Measurements from ENCODE around the gene MACROD2. TPM values are rescaled to one million over a fixed set of nuclear protein-coding genes. Genes with fewer than 3 reads are reported as not detected.

The MACROD2 gene
- total RNA-seq, 1 donor from 2014 or later = not detected

GRCh38 chr20:16096756-16097326, 2101.5 kb downstream of the MACROD2 start:
- no peaks in the 10 kb centered on the region for H3K27me3 Mint-ChIP-seq (ENCODE audit: low read depth)
- peaks cover 12% of the 10 kb centered on the region for H3K9me3 Mint-ChIP-seq
- no peak overlapping the region for H3K27ac Mint-ChIP-seq
- H3K36me3 Mint-ChIP-seq (ENCODE audit: low read depth) = no peaks in the 10 kb centered on the region
- no peaks in the 10 kb centered on the region for H3K4me1 Mint-ChIP-seq (ENCODE audit: low read depth)
- H3K4me3 Mint-ChIP-seq (ENCODE audit: low read depth) = no peak overlapping the region
- DNase-seq (ENCODE audit: low spot score) = no peak
- intact Hi-C loops (cut with micrococcal nuclease) = no loop called here

GRCh38 chr20:16097788-16098187, 2102.5 kb downstream of the MACROD2 start:
- Mint-ChIP-seq H3K9me3 (peaks cover 12% of the 10 kb centered on the region), H3K4me1 (ENCODE audit: low read depth) (no peaks in the 10 kb centered on the region), H3K4me3 (ENCODE audit: low read depth) (no peak overlapping the region), H3K36me3 (ENCODE audit: low read depth) (no peaks in the 10 kb centered on the region), H3K27ac (no peak overlapping the region), H3K27me3 (ENCODE audit: low read depth) (no peaks in the 10 kb centered on the region)
- intact Hi-C loops (cut with micrococcal nuclease) = no loop called here
- DNase-seq (ENCODE audit: low spot score) = no peak

- H3K27me3 Mint-ChIP-seq (ENCODE audit: low read depth) = no peaks in the 10 kb centered on the region
- no peaks in the 10 kb centered on the region for H3K4me1 Mint-ChIP-seq (ENCODE audit: low read depth)
- H3K36me3 Mint-ChIP-seq (ENCODE audit: low read depth) = no peaks in the 10 kb centered on the region
- no peak for DNase-seq (ENCODE audit: low spot score)
- H3K9me3 Mint-ChIP-seq = peaks cover 12% of the 10 kb centered on the region
- intact Hi-C loops (cut with micrococcal nuclease) = no loop called here
- H3K4me3 Mint-ChIP-seq (ENCODE audit: low read depth) = no peak overlapping the region
- no peak overlapping the region for H3K27ac Mint-ChIP-seq
These were observed 2103.7 kb downstream of the MACROD2 start for GRCh38 chr20:16098890-16099639.

GRCh38 chr20:16100111-16100510, 2104.8 kb downstream of the MACROD2 start:
- Mint-ChIP-seq H3K27ac (no peak overlapping the region), H3K9me3 (peaks cover 12% of the 10 kb centered on the region), H3K4me1 (ENCODE audit: low read depth) (no peaks in the 10 kb centered on the region), H3K27me3 (ENCODE audit: low read depth) (no peaks in the 10 kb centered on the region), H3K4me3 (ENCODE audit: low read depth) (no peak overlapping the region), H3K36me3 (ENCODE audit: low read depth) (no peaks in the 10 kb centered on the region)
- intact Hi-C loops (cut with micrococcal nuclease) = no loop called here
- no peak for DNase-seq (ENCODE audit: low spot score)

GRCh38 chr20:16100767-16101166, 2105.5 kb downstream of the MACROD2 start:
- Mint-ChIP-seq H3K4me1 (ENCODE audit: low read depth) (no peaks in the 10 kb centered on the region), H3K27ac (no peak overlapping the region), H3K9me3 (peaks cover 12% of the 10 kb centered on the region), H3K4me3 (ENCODE audit: low read depth) (no peak overlapping the region), H3K36me3 (ENCODE audit: low read depth) (no peaks in the 10 kb centered on the region), H3K27me3 (ENCODE audit: low read depth) (no peaks in the 10 kb centered on the region)
- no peak for DNase-seq (ENCODE audit: low spot score)
- intact Hi-C loops (cut with micrococcal nuclease) = no loop called here

Other genes starting within 250 kb of the MACROD2 start
- gene ESF1, start 210.6 kb upstream of the MACROD2 start, total RNA-seq = 26.9 and 27.2 TPM in 2 replicates
- gene NDUFAF5, start 210.5 kb upstream of the MACROD2 start, total RNA-seq = 33.3 and 36.1 TPM in 2 replicates
- not detected in 2 replicates for gene SEL1L2, start 4.9 kb upstream of the MACROD2 start, total RNA-seq

All from activated T-helper 2 cell treated with anti-CD3 and anti-CD28 coated beads, Interferon-gamma antibody, Interleukin-2, Interleukin-4, amounts not matched to agents 10 μg/mL and 5 μg/mL and 100 μg/mL, durations not matched to agents 14 hours and 24 hours and 36 hours (primary cell).